Measurements from ENCODE around the gene TERT. TPM values are rescaled to one million over a fixed set of nuclear protein-coding genes. Genes with fewer than 3 reads are reported as not detected.
"Not testable (repeated sequence)": the region's sequence is repeated elsewhere in the genome, so short reads cannot be mapped to it uniquely, and the experiment has no call there.

Gene TERT
- total RNA-seq, 2 donors from 2014 or later, result 3.5 to 16.6 TPM

GRCh38 chr5:1292846-1293415 is 1.9 kb downstream of the TERT start:
- Mint-ChIP-seq H3K36me3 (peaks cover 8 to 10% of the 10 kb centered on the region in 2 donors), H3K9me3 (peaks cover 4% of the 10 kb centered on the region in 2 donors), H3K27ac (no peak overlapping the region)
- ATAC-seq (no peak), DNase-seq (ENCODE audit: low spot score in 2 of 2) (peak in 1 of 2 donors; percentile 50)

- Mint-ChIP-seq H3K9me3 (peaks cover 4 to 5% of the 10 kb centered on the region in 2 donors), H3K36me3 (peaks cover 9 to 12% of the 10 kb centered on the region in 2 donors), H3K27ac (no peak overlapping the region)
- peak in 1 of 2 donors; percentile 43 for DNase-seq (ENCODE audit: low spot score in 2 of 2)
- no peak for ATAC-seq
Observed at GRCh38 chr5:1292139-1292538, 2.7 kb downstream of the TERT start.

- Mint-ChIP-seq H3K9me3 (peaks cover 4 to 5% of the 10 kb centered on the region in 2 donors), H3K27ac (peak overlapping the region in 1 of 2 donors; percentile 14), H3K36me3 (peaks cover 9 to 12% of the 10 kb centered on the region in 2 donors)
- peak in 1 of 2 donors; percentile 40 for DNase-seq (ENCODE audit: low spot score in 2 of 2)
- ATAC-seq, result no peak
Observed at GRCh38 chr5:1291611-1292080, 3.2 kb downstream of the TERT start.

- ATAC-seq, H3K27ac Mint-ChIP-seq, H3K9me3 Mint-ChIP-seq: not testable (repeated sequence)
- peaks cover 9 to 12% of the 10 kb centered on the region in 2 donors for H3K36me3 Mint-ChIP-seq
- peak in 1 of 2 donors; percentile 21 for DNase-seq (ENCODE audit: low spot score in 2 of 2)
Observed at GRCh38 chr5:1290956-1291355, 3.9 kb downstream of the TERT start.

- not testable (repeated sequence) for H3K27ac Mint-ChIP-seq, ATAC-seq
- H3K36me3 Mint-ChIP-seq, result peaks cover 9 to 12% of the 10 kb centered on the region in 2 donors
Observed at GRCh38 chr5:1289559-1289958, 5.3 kb downstream of the TERT start.

GRCh38 chr5:1288439-1289335 is 6.2 kb downstream of the TERT start:
- DNase-seq (ENCODE audit: low spot score in 2 of 2) (peak in 1 of 2 donors; percentile 47), ATAC-seq (no peak)
- Mint-ChIP-seq H3K36me3 (peaks cover 9 to 12% of the 10 kb centered on the region in 2 donors), H3K27ac (no peak overlapping the region), H3K9me3 (peaks cover 4 to 5% of the 10 kb centered on the region in 2 donors)

More at GRCh38 chr5:1289559-1289958, 5.3 kb downstream of the TERT start:
- peak in 1 of 2 donors; percentile 25 for DNase-seq (ENCODE audit: low spot score in 2 of 2)
- H3K9me3 Mint-ChIP-seq, result not testable (repeated sequence)

- no peak for ATAC-seq
- H3K9me3 Mint-ChIP-seq, result peaks cover 4 to 5% of the 10 kb centered on the region in 2 donors
- peak in 1 of 2 donors; percentile 49 for DNase-seq (ENCODE audit: low spot score in 2 of 2)
- H3K27ac Mint-ChIP-seq, result peak overlapping the region in 1 of 2 donors; percentile 58
- H3K36me3 Mint-ChIP-seq, result peaks cover 9 to 12% of the 10 kb centered on the region in 2 donors
Observed at GRCh38 chr5:1285883-1286291, 9.0 kb downstream of the TERT start.

- Mint-ChIP-seq H3K27ac (no peak overlapping the region), H3K36me3 (peaks cover 9 to 12% of the 10 kb centered on the region in 2 donors), H3K9me3 (peaks cover 4 to 5% of the 10 kb centered on the region in 2 donors)
- ATAC-seq (no peak), DNase-seq (ENCODE audit: low spot score in 2 of 2) (peak in 1 of 2 donors; percentile 21)
Observed at GRCh38 chr5:1285141-1285540, 9.7 kb downstream of the TERT start.

- ATAC-seq, H3K27ac Mint-ChIP-seq, H3K9me3 Mint-ChIP-seq: not testable (repeated sequence)
- DNase-seq (ENCODE audit: low spot score in 2 of 2), result peak in 1 of 2 donors; percentile 49
- peaks cover 9 to 12% of the 10 kb centered on the region in 2 donors for H3K36me3 Mint-ChIP-seq
Observed at GRCh38 chr5:1284336-1284970, 10.4 kb downstream of the TERT start.

GRCh38 chr5:1283729-1284041 is 11.2 kb downstream of the TERT start:
- not testable (repeated sequence) for H3K27ac Mint-ChIP-seq, ATAC-seq, H3K9me3 Mint-ChIP-seq
- DNase-seq (ENCODE audit: low spot score in 2 of 2), result peak in 1 of 2 donors; percentile 42
- H3K36me3 Mint-ChIP-seq, result peaks cover 9 to 12% of the 10 kb centered on the region in 2 donors

- ATAC-seq, H3K27ac Mint-ChIP-seq, H3K9me3 Mint-ChIP-seq: not testable (repeated sequence)
- peaks cover 4 to 12% of the 10 kb centered on the region in 2 donors for H3K36me3 Mint-ChIP-seq
- peak in 1 of 2 donors; percentile 37 for DNase-seq (ENCODE audit: low spot score in 2 of 2)
Observed at GRCh38 chr5:1282993-1283728, 11.7 kb downstream of the TERT start.

GRCh38 chr5:1282131-1282992 is 12.5 kb downstream of the TERT start:
- peaks cover 0 to 11% of the 10 kb centered on the region in 2 donors for H3K36me3 Mint-ChIP-seq
- no peaks in the 10 kb centered on the region for H3K9me3 Mint-ChIP-seq

GRCh38 chr5:1281038-1281882 is 13.6 kb downstream of the TERT start:
- Mint-ChIP-seq H3K36me3 (peaks cover 0 to 11% of the 10 kb centered on the region in 2 donors), H3K9me3 (no peaks in the 10 kb centered on the region), H3K27ac (no peak overlapping the region)
- DNase-seq (ENCODE audit: low spot score in 2 of 2), result no peak
- ATAC-seq, result no peak

More at GRCh38 chr5:1282131-1282992, 12.5 kb downstream of the TERT start:
- H3K27ac Mint-ChIP-seq, result no peak overlapping the region
- DNase-seq (ENCODE audit: low spot score in 2 of 2) (peak in 1 of 2 donors; percentile 46), ATAC-seq (no peak)

- H3K36me3 Mint-ChIP-seq, result peaks cover 0 to 11% of the 10 kb centered on the region in 2 donors
- H3K9me3 Mint-ChIP-seq, result no peaks in the 10 kb centered on the region
- DNase-seq (ENCODE audit: low spot score in 2 of 2) (no peak), ATAC-seq (no peak)
- H3K27ac Mint-ChIP-seq, result no peak overlapping the region
Observed at GRCh38 chr5:1280177-1281037, 14.5 kb downstream of the TERT start.
